ENCODE measurements around the gene SLC8B1.
A peak's percentile ranks its signal among the peaks of the same experiment; 100 is the strongest.

The SLC8B1 gene

DNA sequence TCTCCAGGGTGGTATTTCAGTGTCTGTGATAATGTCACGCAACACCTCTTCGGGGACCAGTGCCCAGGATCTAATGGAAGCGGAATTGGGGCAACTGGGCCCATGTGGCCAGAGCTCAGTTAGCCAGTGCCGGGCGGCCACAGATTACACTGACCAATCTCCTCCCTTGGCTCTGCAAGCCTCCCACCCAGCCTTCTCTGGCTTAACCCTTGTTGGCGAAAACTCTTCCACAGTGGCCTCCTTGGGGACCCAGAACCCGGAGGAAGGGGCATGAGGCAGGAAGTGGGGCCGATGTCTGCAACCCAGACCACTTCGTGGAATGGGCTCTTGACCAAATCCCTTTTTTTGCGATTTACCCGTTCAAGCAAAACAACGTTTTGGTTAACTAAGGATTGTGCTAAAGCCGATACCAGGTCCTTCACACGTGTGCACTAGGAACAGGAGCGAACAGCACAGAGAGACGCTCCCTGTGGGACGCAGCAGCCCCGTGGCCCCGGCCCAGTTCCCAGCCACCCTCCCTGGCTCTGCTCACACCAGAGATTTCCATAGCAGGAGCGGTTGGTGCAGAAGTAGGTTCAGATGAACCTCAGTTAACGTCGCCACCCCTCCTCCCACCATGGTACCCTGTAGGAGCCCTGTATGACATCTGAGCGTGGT lies 38.2 kb downstream of the SLC8B1 start:
- TF ChIP-seq, protein P1, sequence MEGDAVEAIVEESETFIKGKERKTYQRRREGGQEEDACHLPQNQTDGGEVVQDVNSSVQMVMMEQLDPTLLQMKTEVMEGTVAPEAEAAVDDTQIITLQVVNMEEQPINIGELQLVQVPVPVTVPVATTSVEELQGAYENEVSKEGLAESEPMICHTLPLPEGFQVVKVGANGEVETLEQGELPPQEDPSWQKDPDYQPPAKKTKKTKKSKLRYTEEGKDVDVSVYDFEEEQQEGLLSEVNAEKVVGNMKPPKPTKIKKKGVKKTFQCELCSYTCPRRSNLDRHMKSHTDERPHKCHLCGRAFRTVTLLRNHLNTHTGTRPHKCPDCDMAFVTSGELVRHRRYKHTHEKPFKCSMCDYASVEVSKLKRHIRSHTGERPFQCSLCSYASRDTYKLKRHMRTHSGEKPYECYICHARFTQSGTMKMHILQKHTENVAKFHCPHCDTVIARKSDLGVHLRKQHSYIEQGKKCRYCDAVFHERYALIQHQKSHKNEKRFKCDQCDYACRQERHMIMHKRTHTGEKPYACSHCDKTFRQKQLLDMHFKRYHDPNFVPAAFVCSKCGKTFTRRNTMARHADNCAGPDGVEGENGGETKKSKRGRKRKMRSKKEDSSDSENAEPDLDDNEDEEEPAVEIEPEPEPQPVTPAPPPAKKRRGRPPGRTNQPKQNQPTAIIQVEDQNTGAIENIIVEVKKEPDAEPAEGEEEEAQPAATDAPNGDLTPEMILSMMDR (IDR thresholded peaks at IDR 0.05) = no peak
- H3K27ac ChIP-seq = peak overlapping the region; percentile 81 to 87
- DNase-seq (ENCODE audit: low spot score) = no peak
- H3K4me3 ChIP-seq = no peak overlapping the region

DNA sequence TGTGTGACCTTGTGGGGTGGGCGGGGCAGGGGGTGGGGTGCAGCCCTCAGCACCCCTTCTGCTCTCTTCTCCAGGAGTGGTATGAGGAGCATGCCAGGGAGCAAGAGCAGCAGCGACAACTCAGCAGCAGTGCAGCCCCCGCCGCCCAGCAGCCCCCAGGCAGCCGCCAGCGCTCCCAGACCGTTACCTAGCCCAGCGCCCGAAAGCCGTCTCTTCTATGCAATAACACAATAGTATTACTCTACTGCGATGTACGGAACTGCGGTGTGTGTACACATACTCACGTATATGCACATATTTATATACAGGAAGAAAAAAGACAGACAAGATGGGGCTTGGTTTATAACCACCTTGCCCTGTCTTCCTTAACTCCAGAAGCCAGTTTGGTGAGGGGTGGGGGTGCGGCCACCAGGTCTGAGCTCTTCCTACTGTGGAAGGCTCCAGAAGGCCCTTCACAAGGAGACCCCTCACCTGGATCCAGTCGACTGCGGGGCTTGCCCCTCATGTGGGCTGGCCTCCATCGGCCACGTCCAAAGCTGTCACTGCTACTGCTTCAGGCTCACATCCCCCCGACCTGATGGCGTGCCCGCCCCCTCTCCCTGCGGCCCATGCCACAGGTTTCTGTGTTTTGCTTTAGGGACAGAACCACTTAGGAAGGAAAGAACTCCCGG lies 38.9 kb downstream of the SLC8B1 start:
- no peak overlapping the region for H3K4me3 ChIP-seq
- TF ChIP-seq, protein P1 (IDR thresholded peaks at IDR 0.05) = no peak
- H3K27ac ChIP-seq = no peak overlapping the region
- DNase-seq (ENCODE audit: low spot score) = no peak

DNA sequence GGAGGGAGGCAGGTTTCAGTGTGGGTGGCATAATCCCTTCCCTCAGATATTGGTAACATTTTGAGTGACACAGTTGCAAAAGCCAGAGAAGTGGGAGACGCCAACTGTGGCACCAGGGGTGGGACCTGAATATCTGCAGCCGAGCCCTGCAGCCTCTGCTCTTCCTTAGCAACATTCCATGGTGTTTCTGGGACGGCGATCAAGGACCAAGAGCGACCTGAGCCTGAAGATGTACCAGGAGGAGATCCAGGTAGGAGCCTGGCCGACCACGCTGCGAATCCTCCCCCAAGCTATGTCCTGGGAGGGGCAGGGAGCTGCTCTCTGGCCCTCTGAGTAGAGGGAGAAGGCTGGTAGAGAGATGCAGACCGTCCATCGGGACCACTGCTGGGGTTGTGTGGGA lies 41.8 kb downstream of the SLC8B1 start:
- no peak overlapping the region for H3K27ac ChIP-seq
- TF ChIP-seq, protein P1 (IDR thresholded peaks at IDR 0.05) = no peak
- H3K4me3 ChIP-seq = no peak overlapping the region
- DNase-seq (ENCODE audit: low spot score) = no peak

DNA sequence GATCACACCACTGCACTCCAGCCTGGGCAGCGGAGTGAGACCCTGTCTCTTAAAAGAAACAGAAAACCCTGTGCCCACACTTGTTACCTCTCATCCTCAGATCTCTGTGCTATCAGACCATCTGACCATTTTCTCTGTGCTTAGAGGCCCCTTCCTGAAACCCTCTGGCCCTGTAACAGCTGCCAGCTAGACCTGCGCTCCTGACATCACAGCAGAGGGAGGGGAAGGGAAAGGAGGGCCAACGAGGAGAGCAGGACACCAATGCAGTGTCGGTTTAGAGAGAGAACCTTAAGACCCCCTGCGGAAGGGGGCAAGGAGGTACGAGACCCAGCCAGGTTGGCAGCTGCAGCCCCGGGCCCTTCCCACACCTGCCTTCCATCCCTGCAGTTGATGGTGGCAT lies 42.4 kb downstream of the SLC8B1 start:
- H3K4me3 ChIP-seq = no peak overlapping the region
- H3K27ac ChIP-seq = no peak overlapping the region
- DNase-seq (ENCODE audit: low spot score) = no peak
- TF ChIP-seq, protein P1 (IDR thresholded peaks at IDR 0.05) = no peak

DNA sequence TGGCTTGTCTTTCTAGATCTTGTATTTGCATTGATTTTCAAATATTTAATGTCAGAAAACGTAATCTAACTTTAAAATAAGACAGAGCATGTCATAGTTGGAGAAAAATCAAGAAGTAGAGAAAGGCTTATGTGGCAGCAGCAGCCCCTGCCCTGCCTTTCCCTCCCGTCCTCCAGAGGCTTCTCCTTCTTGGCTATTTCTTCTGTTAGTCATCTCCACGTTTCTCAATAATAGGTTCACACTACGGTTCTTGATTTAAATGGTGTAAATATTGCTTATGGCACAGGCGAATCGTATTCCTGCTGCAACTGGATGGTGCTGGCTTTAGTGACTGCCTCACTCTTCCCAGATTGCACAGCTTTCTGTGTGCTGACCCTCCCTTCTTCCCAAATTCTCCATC lies 42.8 kb downstream of the SLC8B1 start:
- Histone ChIP-seq H3K4me3 (no peak overlapping the region), H3K27ac (no peak overlapping the region)
- TF ChIP-seq, protein P1 (IDR thresholded peaks at IDR 0.05) = no peak
- DNase-seq (ENCODE audit: low spot score) = no peak

DNA sequence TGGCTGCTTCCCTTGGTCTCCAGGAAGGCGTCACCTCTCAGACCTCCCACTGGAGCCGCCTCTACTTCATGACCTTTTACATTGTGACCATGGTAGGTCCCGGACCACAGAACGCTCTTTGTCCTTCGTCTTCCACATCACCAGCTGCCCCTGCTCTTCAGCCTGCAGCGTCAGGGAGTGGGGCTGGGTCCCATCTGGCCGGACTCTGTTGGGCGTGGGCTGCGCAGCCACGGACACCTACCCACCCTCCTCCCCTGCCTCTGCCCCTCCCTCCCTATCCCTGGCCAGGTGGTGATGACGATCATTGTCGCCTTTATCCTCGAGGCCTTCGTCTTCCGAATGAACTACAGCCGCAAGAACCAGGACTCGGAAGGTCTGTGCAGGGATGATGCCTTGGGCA lies 43.3 kb downstream of the SLC8B1 start:
- TF ChIP-seq, protein P1 (IDR thresholded peaks at IDR 0.05) = no peak
- Histone ChIP-seq H3K4me3 (no peak overlapping the region), H3K27ac (no peak overlapping the region)
- no peak for DNase-seq (ENCODE audit: low spot score)

DNA sequence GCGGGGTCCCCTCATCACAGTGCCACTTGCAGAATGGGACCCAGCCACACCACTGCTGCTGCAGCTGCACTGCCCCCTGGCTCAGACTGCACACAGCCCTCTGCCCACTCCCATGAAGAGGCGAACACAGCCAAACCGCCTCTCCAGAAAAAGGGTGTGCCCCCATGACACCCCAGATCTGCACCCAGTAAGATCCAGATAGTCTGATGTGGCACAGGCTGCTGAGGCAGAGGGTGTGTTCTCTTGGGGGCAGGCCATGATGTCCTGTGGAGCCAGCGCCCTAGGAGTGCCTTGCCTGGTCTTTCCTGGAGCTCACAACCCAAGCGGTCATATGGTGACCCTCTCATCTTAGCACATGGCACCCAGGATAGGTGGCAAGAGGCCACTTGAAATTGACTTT lies 44.4 kb downstream of the SLC8B1 start:
- Histone ChIP-seq H3K27ac (no peak overlapping the region), H3K4me3 (no peak overlapping the region)
- TF ChIP-seq, protein P1 (IDR thresholded peaks at IDR 0.05) = no peak
- DNase-seq (ENCODE audit: low spot score) = no peak
